Right ventricle myocardium superior (tissue), 1 donor: ENCODE results near the gene ZBTB49. TPM values are rescaled to one million over a fixed set of nuclear protein-coding genes. Genes with fewer than 3 reads are reported as not detected.
"Not testable (repeated sequence)": the region's sequence is repeated elsewhere in the genome, so short reads cannot be mapped to it uniquely, and the experiment has no call there.

Experiments used
- ATAC-seq: fragments of 200-7000 bp; cut with Tn5 transposase; one replicate; pipeline ENCODE4 v1.9.1; 2020; ENCODE audit warnings: mild to moderate bottlenecking; ENCODE audit not compliant: poor library complexity
- DNase-seq: peaks from one replicate; pipeline ENCODE4 v3.0.0-alpha.2; 2020
- intact Hi-C: fragments of 100-400 bp; cut with DNase I; formaldehyde crosslinking; loops from one replicate; pipeline ENCODE4 v1.11.2; 2022
- long read RNA-seq: library from polyadenylated mRNA; unstranded; transcript quantifications from one replicate; pipeline ENCODE4 v2.0.0, GENCODE V29; 2021
- total RNA-seq: library from RNA; stranded (reverse); fragmentation: NEBNext Ultra II Directional; extraction: Animal tissue kit (Norgen Biotek cat#: 25700); gene quantifications from one replicate; pipeline ENCODE4 v1.2.1, GENCODE V29; 2021
- donor health status: DM: no; HTN: yes; CAD: no; lungs with severe emphysema.

ZBTB49 gene
- total RNA-seq, result 4.1 TPM
- long read RNA-seq, partial matches to known transcripts, result 0 of 6 reads
- long read RNA-seq, other reads (novel, unspliced or antisense), result 3 of 6 reads

- peak; percentile 99 for ATAC-seq
- DNase-seq, result peak; percentile 96
- intact Hi-C loops, result no loop called here
Observed at GRCh38 chr4:4289941-4290850, at the start of gene ZBTB49, which contains the start of gene LYAR. Gene ZBTB49, plus strand, starts transcription at chr4:4290251. Its CDS starts 9,695 bp downstream, at chr4:4299946. Gene LYAR, minus strand, starts transcription at chr4:4290154. Its CDS starts 6,412 bp downstream, at chr4:4283742.

- intact Hi-C loops, result no loop called here
- DNase-seq, result no peak
- no peak for ATAC-seq
Observed at GRCh38 chr4:4245172-4245571, 44.9 kb upstream of the ZBTB49 start.

- intact Hi-C loops, result no loop called here
- peak; percentile 2 for ATAC-seq
- no peak for DNase-seq
Observed at GRCh38 chr4:4247696-4248028, 42.4 kb upstream of the ZBTB49 start.

GRCh38 chr4:4248029-4248884, 41.8 kb upstream of the ZBTB49 start, which contains the start of gene TMEM128:
Gene TMEM128, minus strand, starts transcription at chr4:4248223. Its CDS starts 21 bp downstream, at chr4:4248202.
- ATAC-seq (peak; percentile 99), DNase-seq (peak; percentile 96)
- intact Hi-C loops, result no loop called here

GRCh38 chr4:4248885-4249203, 41.2 kb upstream of the ZBTB49 start:
- intact Hi-C loops, result no loop called here
- DNase-seq (no peak), ATAC-seq (no peak)

- intact Hi-C loops, DNase-seq, ATAC-seq: not testable (repeated sequence)
Observed at GRCh38 chr4:4249342-4249741, 40.7 kb upstream of the ZBTB49 start.

GRCh38 chr4:4249866-4250265, 40.2 kb upstream of the ZBTB49 start:
- DNase-seq (no peak), ATAC-seq (no peak)
- intact Hi-C loops, result no loop called here

- DNase-seq (no peak), ATAC-seq (no peak)
- intact Hi-C loops, result no loop called here
Observed at GRCh38 chr4:4254199-4254598, 35.9 kb upstream of the ZBTB49 start.

GRCh38 chr4:4254666-4255065, 35.4 kb upstream of the ZBTB49 start:
- DNase-seq (no peak), ATAC-seq (no peak)
- intact Hi-C loops, result no loop called here

GRCh38 chr4:4256799-4257198, 33.3 kb upstream of the ZBTB49 start:
- intact Hi-C loops, result no loop called here
- ATAC-seq (no peak), DNase-seq (no peak)

GRCh38 chr4:4257705-4258104, 32.3 kb upstream of the ZBTB49 start:
- intact Hi-C loops, ATAC-seq, DNase-seq: not testable (repeated sequence)

GRCh38 chr4:4259484-4260100, 30.5 kb upstream of the ZBTB49 start:
- DNase-seq, result no peak
- ATAC-seq, result no peak
- intact Hi-C loops, result no loop called here

- intact Hi-C loops, result no loop called here
- ATAC-seq (no peak), DNase-seq (no peak)
Observed at GRCh38 chr4:4260185-4260751, 29.8 kb upstream of the ZBTB49 start.

- ATAC-seq (no peak), DNase-seq (no peak)
- intact Hi-C loops, result no loop called here
Observed at GRCh38 chr4:4267981-4268380, 22.1 kb upstream of the ZBTB49 start.

GRCh38 chr4:4268776-4269175, 21.3 kb upstream of the ZBTB49 start:
- peak; percentile 25 for ATAC-seq
- intact Hi-C loops, result no loop called here
- DNase-seq, result no peak

- DNase-seq (peak; percentile 38), ATAC-seq (no peak)
- intact Hi-C loops, result no loop called here
Observed at GRCh38 chr4:4269331-4269731, 20.7 kb upstream of the ZBTB49 start.

- DNase-seq (no peak), ATAC-seq (no peak)
- intact Hi-C loops, result no loop called here
Observed at GRCh38 chr4:4269856-4270255, 20.2 kb upstream of the ZBTB49 start.

GRCh38 chr4:4270529-4270928, 19.5 kb upstream of the ZBTB49 start:
- no peak for ATAC-seq
- no peak for DNase-seq
- intact Hi-C loops, result no loop called here

- DNase-seq (peak; percentile 52), ATAC-seq (no peak)
- intact Hi-C loops, result no loop called here
Observed at GRCh38 chr4:4271912-4272311, 18.1 kb upstream of the ZBTB49 start.
